HT-29 (cell line): ENCODE results near the gene CST9L. TPM values are rescaled to one million over a fixed set of nuclear protein-coding genes. Genes with fewer than 3 reads are reported as not detected.

ENCODE experiments used
- total RNA-seq: library from RNA; depleted of rRNA; stranded (reverse); fragments of >200 nt; shearing (Covaris generic); gene quantifications from 2 replicates; pipeline ENCODE4 v1.2.3, GENCODE V29; 2014; rRNA removed

Gene CST9L
- total RNA-seq, 1 experiment from 2014 or later = not detected

Other genes starting within 250 kb of the CST9L start
- 70.6 and 101 TPM in 2 replicates for gene NXT1, start 217.7 kb downstream of the CST9L start, total RNA-seq
- gene GZF1, start 206.3 kb downstream of the CST9L start, total RNA-seq = 11.2 and 25.2 TPM in 2 replicates
- 5.7 and 6.4 TPM in 2 replicates for gene NAPB, start 147.0 kb downstream of the CST9L start, total RNA-seq
- not detected in 2 replicates for gene CSTL1, start 128.8 kb downstream of the CST9L start, total RNA-seq
- gene CST11, start 115.6 kb downstream of the CST9L start, total RNA-seq = not detected in 2 replicates
- not detected in 2 replicates for gene CST8, start 77.4 kb downstream of the CST9L start, total RNA-seq
- not detected in 2 replicates for gene CST9, start 37.4 kb upstream of the CST9L start, total RNA-seq
- gene CST3, start 69.5 kb upstream of the CST9L start, total RNA-seq = 417 and 453 TPM in 2 replicates
- 0.25 TPM in 1 of 2 replicates, not detected in the other for gene CST4, start 120.6 kb upstream of the CST9L start, total RNA-seq
- gene CST1, start 182.5 kb upstream of the CST9L start, total RNA-seq = 0.39 and 2.3 TPM in 2 replicates